IMR-90 (cell line): ENCODE measurements around the gene CADM1.

ENCODE experiments used
- MAFK ChIP-seq: IDR thresholded peaks from 2 replicates; pipeline ENCODE4 v1.6.1; 2012; ENCODE audit warnings: low read depth, low read length, improper control_type of control experiment
- MAZ ChIP-seq: IDR thresholded peaks from 2 replicates; pipeline ENCODE4 v1.6.1; 2012; ENCODE audit warnings: low read depth, mild to moderate bottlenecking, low read length, improper control_type of control experiment, moderate library complexity, borderline replicate concordance
- POLR2A ChIP-seq: IDR thresholded peaks from 2 replicates; pipeline ENCODE4 v1.6.1; 2012; ENCODE audit warnings: mild to moderate bottlenecking, low read depth, low read length
- SMC3 ChIP-seq: fragments of 150-350 bp; IDR thresholded peaks from 2 replicates; pipeline ENCODE4 v1.6.1; 2016; ENCODE audit warnings: low read depth, mild to moderate bottlenecking, antibody characterized with exemption, low read length, moderate library complexity
- TF ChIP-seq, protein P1 (sequence below): conservative IDR thresholded peaks from 2 replicates; pipeline ENCODE4 v1.5.1; 2012; ENCODE audit warnings: mild to moderate bottlenecking, low read depth, low read length, improper control_type of control experiment

GRCh38 chr11:115129473-115130289 is 374.5 kb downstream of the CADM1 start:
- TF ChIP-seq MAZ (no peak), POLR2A (no peak), SMC3 (no peak), MAFK (no peak)
- TF ChIP-seq, protein P1, sequence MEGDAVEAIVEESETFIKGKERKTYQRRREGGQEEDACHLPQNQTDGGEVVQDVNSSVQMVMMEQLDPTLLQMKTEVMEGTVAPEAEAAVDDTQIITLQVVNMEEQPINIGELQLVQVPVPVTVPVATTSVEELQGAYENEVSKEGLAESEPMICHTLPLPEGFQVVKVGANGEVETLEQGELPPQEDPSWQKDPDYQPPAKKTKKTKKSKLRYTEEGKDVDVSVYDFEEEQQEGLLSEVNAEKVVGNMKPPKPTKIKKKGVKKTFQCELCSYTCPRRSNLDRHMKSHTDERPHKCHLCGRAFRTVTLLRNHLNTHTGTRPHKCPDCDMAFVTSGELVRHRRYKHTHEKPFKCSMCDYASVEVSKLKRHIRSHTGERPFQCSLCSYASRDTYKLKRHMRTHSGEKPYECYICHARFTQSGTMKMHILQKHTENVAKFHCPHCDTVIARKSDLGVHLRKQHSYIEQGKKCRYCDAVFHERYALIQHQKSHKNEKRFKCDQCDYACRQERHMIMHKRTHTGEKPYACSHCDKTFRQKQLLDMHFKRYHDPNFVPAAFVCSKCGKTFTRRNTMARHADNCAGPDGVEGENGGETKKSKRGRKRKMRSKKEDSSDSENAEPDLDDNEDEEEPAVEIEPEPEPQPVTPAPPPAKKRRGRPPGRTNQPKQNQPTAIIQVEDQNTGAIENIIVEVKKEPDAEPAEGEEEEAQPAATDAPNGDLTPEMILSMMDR: no peak
